Gastroesophageal sphincter (tissue), 3 donors: ENCODE results near the gene PRR23C.

Experiments
- CTCF ChIP-seq, 4 experiments: fragments of 200-600 bp in 2 of 4; fragments of 450-650 bp in 2 of 4; sonication (generic) in 1 of 4; IDR thresholded peaks; one replicate each; pipeline ENCODE4 v1.5.1; 2017 to 2019; ENCODE audit warnings: antibody characterized with exemption in 4 of 4, mild to moderate bottlenecking in 2 of 4, moderate library complexity in 2 of 4
- POLR2AphosphoS5 ChIP-seq: sonication (generic); formaldehyde crosslinking; IDR thresholded peaks from one replicate; pipeline ENCODE4 v1.6.1; 2017; ENCODE audit warnings: antibody characterized with exemption

GRCh38 chr3:139044366-139045210 is at the start of gene PRR23C:
- TF ChIP-seq POLR2AphosphoS5 (no peak), CTCF (IDR thresholded peaks at IDR 0.05) (no peak)
